ENCODE results near the gene ZNF75A. TPM values are rescaled to one million over a fixed set of nuclear protein-coding genes. Genes with fewer than 3 reads are reported as not detected.
"Not testable (repeated sequence)": the region's sequence is repeated elsewhere in the genome, so short reads cannot be mapped to it uniquely, and the experiment has no call there.

ZNF75A gene
- 26.5 and 33.5 TPM in 2 replicates for total RNA-seq

DNA sequence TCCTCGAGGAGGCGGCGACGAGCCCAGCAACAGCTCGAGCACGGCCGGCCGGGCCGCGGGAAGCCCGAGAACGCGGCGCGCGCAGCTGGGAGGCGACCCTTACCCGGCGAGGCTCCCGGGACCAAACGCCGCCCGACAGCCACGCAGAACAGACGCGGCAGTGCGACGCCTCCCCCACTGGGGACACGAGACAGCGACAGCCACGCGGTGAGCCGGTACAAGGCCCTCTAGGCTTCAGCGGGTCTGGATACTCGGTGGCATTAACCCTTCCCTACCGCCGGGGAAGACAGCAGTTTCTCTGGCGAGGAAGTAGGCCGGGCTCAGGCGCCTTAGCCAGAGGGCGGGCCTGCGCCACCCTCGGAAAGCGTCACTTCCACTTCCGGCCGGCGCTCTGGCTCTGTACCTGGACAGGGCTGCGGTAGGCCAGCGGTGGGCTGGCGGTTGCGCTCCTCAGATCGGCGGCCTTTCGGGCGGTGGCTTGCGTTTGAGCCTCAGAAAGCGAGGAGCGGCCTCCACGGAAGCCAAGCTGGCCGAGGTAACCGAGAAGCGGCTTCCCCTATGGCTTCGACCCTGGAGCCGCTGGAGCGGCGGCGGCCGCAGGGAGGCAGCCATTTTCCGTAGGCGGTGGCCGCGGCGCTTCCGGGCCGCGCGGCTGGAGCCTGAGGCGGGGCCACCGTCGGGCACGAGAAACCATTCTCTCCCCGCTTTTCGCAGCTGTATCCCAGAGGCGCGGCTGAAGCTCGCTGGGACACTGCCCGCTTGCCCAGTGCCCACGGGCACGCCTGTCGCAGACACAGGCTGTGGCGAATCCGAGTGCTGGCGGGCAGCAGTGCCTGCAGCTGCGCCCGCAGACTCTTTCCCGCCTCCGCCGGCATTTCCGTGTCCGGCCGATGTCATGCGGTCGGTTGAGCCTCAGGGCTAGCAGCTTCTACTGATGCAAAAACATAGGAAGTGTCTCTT lies at the start of gene ZNF75A, which contains the start of gene TIGD7:
ZNF75A (plus strand) TSS at position 389 of the 960 bp plus-strand sequence. CDS start 2,932 bp downstream, outside the sequence.
TIGD7 (minus strand) TSS at position 322 of the 960 bp plus-strand sequence. CDS start 4,816 bp downstream, outside the sequence.
- DNase-seq: peak; percentile 94
- Mint-ChIP-seq H3K27me3 (no peaks in the 10 kb centered on the region), H3K36me3 (ENCODE audit: low read depth) (peaks cover 72% of the 10 kb centered on the region), H3K27ac (peak within 1 kb of the TSS; percentile 79), H3K4me1 (peaks cover 7% of the 10 kb centered on the region), H3K9me3 (peaks cover 15% of the 10 kb centered on the region), H3K4me3 (peak within 1 kb of the TSS; percentile 80)
- intact Hi-C loops (cut with micrococcal nuclease): loop anchor here (1.0 to 10.0 kb wide), 4 partner anchors 22 to 153 kb away; partner anchors contain the start of gene ZNF263

DNA sequence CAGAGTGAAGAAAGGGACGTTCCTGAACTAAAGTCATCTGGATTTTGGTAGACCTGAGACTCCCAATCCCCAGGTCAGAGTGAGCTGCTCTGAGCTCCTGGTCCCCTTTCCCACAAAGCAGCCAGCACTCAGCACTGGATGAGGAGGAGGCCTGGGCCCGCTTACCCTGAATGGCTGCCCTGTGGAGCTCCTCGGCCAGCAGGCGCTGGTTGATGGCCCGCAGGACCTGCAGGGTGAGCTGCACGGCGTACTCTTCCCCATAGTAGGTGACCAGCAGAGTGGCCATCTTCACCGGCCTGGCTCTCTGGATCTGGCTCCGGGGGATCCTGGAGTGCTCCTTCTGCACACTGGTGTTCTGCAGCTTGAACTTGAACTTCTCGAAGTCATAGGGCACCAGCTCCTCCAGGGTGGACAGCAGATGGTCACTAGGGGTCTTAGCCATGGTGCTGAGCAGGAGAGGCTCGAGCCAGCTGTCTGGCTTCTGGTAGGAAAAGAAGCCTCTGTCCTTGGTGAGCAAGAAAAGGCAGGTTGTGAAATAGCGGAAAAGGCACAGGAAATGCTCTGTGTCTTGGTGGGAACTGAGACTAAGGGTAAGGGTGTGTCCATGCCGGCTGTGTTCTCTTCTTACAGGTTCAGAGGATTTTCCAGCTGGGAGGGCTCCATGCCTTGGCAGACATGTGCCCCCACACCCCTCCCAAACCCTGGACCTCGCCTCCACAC lies 49.0 kb upstream of the ZNF75A start, which contains the start of gene MEFV:
MEFV (minus strand) TSS at position 488 of the 720 bp plus-strand sequence; CDS start at position 442, 46 bp downstream.
- intact Hi-C loops (cut with micrococcal nuclease): no loop called here
- Mint-ChIP-seq H3K4me1 (no peaks in the 10 kb centered on the region), H3K9me3 (no peaks in the 10 kb centered on the region), H3K27me3 (no peaks in the 10 kb centered on the region), H3K27ac (no peak within 1 kb of the TSS), H3K36me3 (ENCODE audit: low read depth) (no peaks in the 10 kb centered on the region), H3K4me3 (no peak within 1 kb of the TSS)
- no peak for DNase-seq

DNA sequence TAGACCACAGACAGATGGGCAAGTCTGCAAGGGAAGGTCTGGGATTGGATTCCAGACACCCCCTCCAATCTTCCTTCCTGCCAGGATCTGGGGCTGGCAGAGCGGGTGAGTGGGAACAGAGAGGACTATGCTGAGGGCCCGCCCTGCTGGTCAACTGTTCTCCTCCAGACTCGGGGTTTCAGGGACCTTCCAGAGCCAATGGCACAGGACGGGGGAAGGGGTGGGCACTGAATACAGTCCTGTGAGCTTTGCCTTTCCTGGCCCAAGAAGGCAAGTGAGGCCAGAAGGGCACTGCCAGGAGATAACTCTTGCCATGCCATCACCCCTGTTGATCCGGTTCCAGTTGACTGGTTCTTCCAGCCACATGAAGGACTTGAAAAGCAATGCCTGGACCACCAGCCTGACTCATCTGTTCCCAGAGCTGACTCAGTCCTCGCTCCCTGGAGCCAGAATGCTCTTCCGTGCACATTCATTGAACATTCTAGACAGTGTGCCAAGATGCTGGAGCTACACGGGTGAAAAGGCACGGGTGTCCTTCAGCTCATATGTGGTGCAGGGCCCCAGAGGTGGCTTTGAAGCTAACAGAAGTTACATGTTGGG lies 48.3 kb upstream of the ZNF75A start:
- Mint-ChIP-seq H3K36me3 (ENCODE audit: low read depth) (no peaks in the 10 kb centered on the region), H3K27ac (no peak overlapping the region), H3K27me3 (no peaks in the 10 kb centered on the region), H3K4me1 (no peaks in the 10 kb centered on the region), H3K9me3 (no peaks in the 10 kb centered on the region), H3K4me3 (no peak overlapping the region)
- intact Hi-C loops (cut with micrococcal nuclease): no loop called here
- DNase-seq: no peak

DNA sequence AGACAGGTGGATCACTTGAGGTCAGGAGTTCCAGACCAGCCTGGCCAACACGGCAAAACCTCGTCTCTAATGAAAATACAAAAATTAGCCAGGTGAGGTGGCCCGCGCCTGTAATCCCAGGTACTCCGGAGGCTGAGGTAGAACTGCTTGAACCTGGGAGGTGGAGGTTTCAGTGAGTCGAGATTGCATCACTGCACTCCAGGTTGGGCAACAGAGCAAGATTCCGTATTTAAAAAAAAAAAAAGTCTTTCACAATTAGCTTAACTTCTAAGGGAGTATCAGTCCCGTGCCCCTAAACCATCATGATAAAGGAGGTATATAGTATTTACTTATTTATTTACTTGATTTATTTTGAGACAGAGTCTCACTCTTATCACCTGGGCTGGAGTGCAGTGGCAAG lies 45.5 kb upstream of the ZNF75A start:
- no peak overlapping the region for H3K4me3 Mint-ChIP-seq
- intact Hi-C loops (cut with micrococcal nuclease): loop anchor here (10.0 kb wide), 1 partner anchor 45 kb away; no protein-coding TSS in a partner anchor
- H3K4me1 Mint-ChIP-seq: peaks cover 14% of the 10 kb centered on the region
- H3K36me3 Mint-ChIP-seq (ENCODE audit: low read depth): peaks cover 14% of the 10 kb centered on the region
- no peaks in the 10 kb centered on the region for H3K27me3 Mint-ChIP-seq
- no peak overlapping the region for H3K27ac Mint-ChIP-seq
- no peak for DNase-seq
- peaks cover 5% of the 10 kb centered on the region for H3K9me3 Mint-ChIP-seq

DNA sequence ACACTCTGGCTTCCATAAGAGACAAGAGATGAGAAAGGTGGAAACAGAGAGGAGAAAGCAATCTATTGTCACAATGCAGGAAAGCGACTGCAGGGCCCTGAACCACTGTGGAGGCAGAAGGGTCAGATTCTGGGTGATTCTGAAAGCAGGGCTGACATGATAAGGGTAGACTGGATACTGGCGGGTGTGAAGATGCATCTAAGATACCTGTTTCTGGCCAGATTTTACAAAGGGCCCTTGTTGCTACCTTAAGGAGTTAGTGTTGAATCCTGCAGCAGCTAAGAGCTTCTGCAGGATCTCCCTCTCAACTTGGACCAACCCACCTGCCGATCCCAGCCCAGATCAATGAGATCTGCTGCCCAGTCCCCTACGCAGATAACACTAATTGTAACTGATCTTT lies 42.8 kb upstream of the ZNF75A start:
- peaks cover 5% of the 10 kb centered on the region for H3K9me3 Mint-ChIP-seq
- intact Hi-C loops (cut with micrococcal nuclease): loop anchor here (10.0 kb wide), 1 partner anchor 48 kb away; no protein-coding TSS in a partner anchor
- peak overlapping the region; percentile 81 for H3K27ac Mint-ChIP-seq
- peak overlapping the region; percentile 85 for H3K4me3 Mint-ChIP-seq
- H3K4me1 Mint-ChIP-seq: peaks cover 15% of the 10 kb centered on the region
- DNase-seq: no peak
- H3K27me3 Mint-ChIP-seq: no peaks in the 10 kb centered on the region
- peaks cover 33% of the 10 kb centered on the region for H3K36me3 Mint-ChIP-seq (ENCODE audit: low read depth)

- intact Hi-C loops (cut with micrococcal nuclease): loop anchor here (1.0 to 10.0 kb wide), 8 partner anchors 19 to 244 kb away; partner anchors contain the start of genes NAA60, TIGD7, ZNF174 and ZNF200
- peaks cover 49% of the 10 kb centered on the region for H3K36me3 Mint-ChIP-seq (ENCODE audit: low read depth)
These were observed 40.9 kb upstream of the ZNF75A start for GRCh38 chr16:3264137-3265036.

GRCh38 chr16:3266873-3267537 lies 38.3 kb upstream of the ZNF75A start:
- Mint-ChIP-seq H3K4me3 (no peak overlapping the region), H3K27me3 (no peaks in the 10 kb centered on the region), H3K27ac (no peak overlapping the region), H3K9me3 (peaks cover 13% of the 10 kb centered on the region), H3K36me3 (ENCODE audit: low read depth) (peaks cover 49% of the 10 kb centered on the region), H3K4me1 (peaks cover 15% of the 10 kb centered on the region)
- DNase-seq: no peak
- intact Hi-C loops (cut with micrococcal nuclease): loop anchor here (10.0 kb wide), 1 partner anchor 52 kb away; no protein-coding TSS in a partner anchor

More at GRCh38 chr16:3264137-3265036, 40.9 kb upstream of the ZNF75A start:
- Mint-ChIP-seq H3K4me1 (peaks cover 15% of the 10 kb centered on the region), H3K27ac (peak overlapping the region; percentile 94), H3K9me3 (peaks cover 12% of the 10 kb centered on the region), H3K4me3 (peak overlapping the region; percentile 85), H3K27me3 (no peaks in the 10 kb centered on the region)
- peak; percentile 98 for DNase-seq

- Mint-ChIP-seq H3K27ac (no peak overlapping the region), H3K4me1 (peaks cover 9% of the 10 kb centered on the region), H3K4me3 (no peak overlapping the region), H3K36me3 (ENCODE audit: low read depth) (peaks cover 42% of the 10 kb centered on the region), H3K9me3 (peaks cover 8% of the 10 kb centered on the region), H3K27me3 (no peaks in the 10 kb centered on the region)
- no peak for DNase-seq
- intact Hi-C loops (cut with micrococcal nuclease): loop anchor here (10.0 kb wide), 1 partner anchor 53 kb away; no protein-coding TSS in a partner anchor
These were observed 37.0 kb upstream of the ZNF75A start for GRCh38 chr16:3268294-3268693.

DNA sequence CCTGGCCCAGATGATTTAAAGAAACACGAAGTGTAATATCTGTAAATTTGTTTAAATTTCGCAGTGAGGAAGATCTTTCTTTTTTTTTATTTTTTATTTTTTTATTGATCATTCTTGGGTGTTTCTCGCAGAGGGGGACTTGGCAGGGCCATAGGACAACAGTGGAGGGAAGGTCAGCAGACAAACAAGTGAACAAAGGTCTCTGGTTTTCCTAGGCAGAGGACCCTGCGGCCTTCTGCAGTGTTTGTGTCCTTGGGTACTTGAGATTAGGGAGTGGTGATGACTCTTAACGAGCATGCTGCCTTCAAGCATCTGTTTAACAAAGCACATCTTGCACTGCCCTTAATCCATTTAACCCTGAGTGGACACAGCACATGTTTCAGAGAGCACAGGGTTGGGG lies 34.6 kb upstream of the ZNF75A start:
- intact Hi-C loops (cut with micrococcal nuclease); H3K4me3 Mint-ChIP-seq; H3K27ac Mint-ChIP-seq; H3K9me3 Mint-ChIP-seq; H3K27me3 Mint-ChIP-seq; H3K4me1 Mint-ChIP-seq; DNase-seq: not testable (repeated sequence)
- H3K36me3 Mint-ChIP-seq (ENCODE audit: low read depth): peaks cover 27% of the 10 kb centered on the region

DNA sequence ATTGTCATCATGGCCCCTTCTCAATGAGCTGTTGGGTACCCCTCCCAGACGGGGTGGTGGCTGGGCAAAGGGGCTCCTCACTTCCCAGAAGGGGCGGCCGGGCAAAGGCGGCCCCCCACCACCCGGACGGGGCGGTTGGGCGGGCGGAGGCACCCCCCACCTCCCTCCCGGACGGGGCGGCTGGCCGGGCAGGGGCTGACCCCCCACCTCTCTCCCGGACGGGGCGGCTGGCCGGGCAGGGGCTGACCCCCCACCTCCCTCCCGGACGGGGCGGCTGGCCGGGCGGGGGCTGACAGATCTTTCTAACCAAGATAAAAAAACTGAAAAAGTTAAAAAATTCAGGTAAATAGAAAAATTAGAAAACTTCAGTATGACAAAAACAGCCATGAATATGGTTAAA lies 34.0 kb upstream of the ZNF75A start:
- H3K27me3 Mint-ChIP-seq; H3K9me3 Mint-ChIP-seq; H3K4me1 Mint-ChIP-seq; DNase-seq; intact Hi-C loops (cut with micrococcal nuclease); H3K4me3 Mint-ChIP-seq; H3K27ac Mint-ChIP-seq: not testable (repeated sequence)
- peaks cover 26% of the 10 kb centered on the region for H3K36me3 Mint-ChIP-seq (ENCODE audit: low read depth)

- intact Hi-C loops (cut with micrococcal nuclease): no loop called here
- Mint-ChIP-seq H3K4me1 (no peaks in the 10 kb centered on the region), H3K9me3 (no peaks in the 10 kb centered on the region), H3K27ac (no peak overlapping the region), H3K27me3 (peaks cover 5% of the 10 kb centered on the region), H3K4me3 (no peak overlapping the region), H3K36me3 (ENCODE audit: low read depth) (no peaks in the 10 kb centered on the region)
- no peak for DNase-seq
These were observed 30.8 kb upstream of the ZNF75A start for GRCh38 chr16:3274490-3274889.

GRCh38 chr16:3274947-3275346 lies 30.4 kb upstream of the ZNF75A start:
- Mint-ChIP-seq H3K27ac (no peak overlapping the region), H3K27me3 (peaks cover 5% of the 10 kb centered on the region), H3K4me1 (no peaks in the 10 kb centered on the region), H3K4me3 (no peak overlapping the region), H3K36me3 (ENCODE audit: low read depth) (no peaks in the 10 kb centered on the region), H3K9me3 (no peaks in the 10 kb centered on the region)
- intact Hi-C loops (cut with micrococcal nuclease): no loop called here
- DNase-seq: no peak
